ENCODE data around the gene IPO13.

DNA sequence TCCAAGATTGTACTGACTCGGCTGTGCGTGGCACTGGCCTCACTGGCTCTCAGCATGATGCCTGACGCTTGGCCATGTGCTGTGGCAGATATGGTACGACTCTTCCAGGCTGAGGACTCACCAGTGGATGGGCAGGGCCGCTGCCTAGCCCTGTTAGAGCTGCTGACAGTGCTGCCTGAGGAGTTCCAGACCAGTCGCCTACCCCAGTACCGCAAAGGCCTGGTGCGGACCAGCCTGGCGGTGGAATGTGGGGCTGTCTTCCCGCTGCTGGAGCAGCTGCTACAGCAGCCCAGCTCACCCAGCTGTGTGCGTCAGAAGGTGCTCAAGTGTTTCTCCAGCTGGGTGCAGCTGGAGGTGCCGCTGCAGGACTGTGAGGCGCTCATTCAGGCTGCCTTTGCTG lies 2.9 kb downstream of the IPO13 start:
- TF ChIP-seq POLR2A (IDR thresholded peaks at IDR 0.05), result no peak
- TF ChIP-seq, protein P1, sequence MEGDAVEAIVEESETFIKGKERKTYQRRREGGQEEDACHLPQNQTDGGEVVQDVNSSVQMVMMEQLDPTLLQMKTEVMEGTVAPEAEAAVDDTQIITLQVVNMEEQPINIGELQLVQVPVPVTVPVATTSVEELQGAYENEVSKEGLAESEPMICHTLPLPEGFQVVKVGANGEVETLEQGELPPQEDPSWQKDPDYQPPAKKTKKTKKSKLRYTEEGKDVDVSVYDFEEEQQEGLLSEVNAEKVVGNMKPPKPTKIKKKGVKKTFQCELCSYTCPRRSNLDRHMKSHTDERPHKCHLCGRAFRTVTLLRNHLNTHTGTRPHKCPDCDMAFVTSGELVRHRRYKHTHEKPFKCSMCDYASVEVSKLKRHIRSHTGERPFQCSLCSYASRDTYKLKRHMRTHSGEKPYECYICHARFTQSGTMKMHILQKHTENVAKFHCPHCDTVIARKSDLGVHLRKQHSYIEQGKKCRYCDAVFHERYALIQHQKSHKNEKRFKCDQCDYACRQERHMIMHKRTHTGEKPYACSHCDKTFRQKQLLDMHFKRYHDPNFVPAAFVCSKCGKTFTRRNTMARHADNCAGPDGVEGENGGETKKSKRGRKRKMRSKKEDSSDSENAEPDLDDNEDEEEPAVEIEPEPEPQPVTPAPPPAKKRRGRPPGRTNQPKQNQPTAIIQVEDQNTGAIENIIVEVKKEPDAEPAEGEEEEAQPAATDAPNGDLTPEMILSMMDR (IDR thresholded peaks at IDR 0.05 in 4 of 5, conservative IDR thresholded peaks at IDR 0.05 in 1 of 5), result no peak

All from gastrocnemius medialis (tissue), 4 donors.